Colonic mucosa (tissue), 4 donors: Measurements from ENCODE around the gene NLRP4. TPM values are rescaled to one million over a fixed set of nuclear protein-coding genes. Genes with fewer than 3 reads are reported as not detected.

ENCODE experiments used
- DNase-seq: peaks from one replicate; pipeline ENCODE4 v3.0.0-alpha.2; 2020
- H3K27ac ChIP-seq: fragments of 200-600 bp; one replicate; pipeline ENCODE4 v1.8.0; 2021
- H3K27me3 ChIP-seq: fragments of 200-600 bp; one replicate; pipeline ENCODE4 v1.8.0; 2021
- H3K36me3 ChIP-seq: fragments of 200-600 bp; one replicate; pipeline ENCODE4 v1.8.0; 2021
- H3K4me1 ChIP-seq: fragments of 200-600 bp; one replicate; pipeline ENCODE4 v1.8.0; 2021; ENCODE audit warnings: mild to moderate bottlenecking
- H3K4me3 ChIP-seq: fragments of 200-600 bp; one replicate; pipeline ENCODE4 v1.8.0; 2021
- H3K9ac ChIP-seq, 2 donors: one replicate each; pipeline ENCODE4 v1.7.0; 2013; ENCODE audit warnings: control low read depth in 2 of 2, low read depth in 2 of 2, low read length in 2 of 2
- H3K9me3 ChIP-seq: fragments of 200-600 bp; one replicate; pipeline ENCODE4 v1.8.0; 2021
- intact Hi-C: fragments of 100-400 bp; cut with DNase I; formaldehyde crosslinking; loops from one replicate; pipeline ENCODE4 v1.14.1; 2022
- total RNA-seq, 2 donors: library from RNA; stranded (reverse); fragmentation: NEBNext Ultra II Directional in 1 of 2; extraction: Animal tissue kit (Norgen Biotek cat#: 25700) in 1 of 2; gene quantifications; one replicate each; pipeline ENCODE4 v1.2.1, GENCODE V29; 2021
- TF ChIP-seq, protein P1 (sequence below): fragments of 200-600 bp; IDR thresholded peaks from one replicate; pipeline ENCODE4 v1.8.0; 2022; ENCODE audit warnings: antibody characterized with exemption, mild to moderate bottlenecking
- donor health status: healthy.
- donor health status: DM: no; HTN: no; CAD: no.
- donor health status: DM: no; HTN: no; CAD: no.

Gene NLRP4
- total RNA-seq, 2 donors from 2014 or later, result not detected

DNA sequence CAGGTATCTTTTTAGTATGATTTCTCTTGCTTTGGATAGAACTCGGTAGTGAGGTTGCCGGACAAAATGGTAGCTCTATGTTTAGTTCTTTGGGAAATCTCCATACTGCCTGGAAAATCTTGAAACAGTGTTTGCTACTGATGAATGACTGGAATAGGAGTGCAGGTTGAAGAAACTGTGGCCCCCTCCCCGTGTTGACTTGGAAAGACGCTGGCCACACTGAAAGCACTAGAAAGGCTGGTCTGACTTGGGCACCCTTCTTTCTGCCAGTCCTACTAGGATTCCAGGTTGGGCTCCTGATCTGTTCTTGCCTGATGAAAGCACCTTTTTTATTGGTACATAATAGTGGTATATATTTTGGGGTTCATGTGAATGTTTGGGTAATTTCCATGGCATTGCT is 46.3 kb downstream of the NLRP4 start:
- Histone ChIP-seq H3K27ac (no peak overlapping the region), H3K36me3 (no peaks in the 10 kb centered on the region), H3K4me3 (no peak overlapping the region), H3K9ac (no peak overlapping the region), H3K4me1 (no peaks in the 10 kb centered on the region), H3K27me3 (no peaks in the 10 kb centered on the region), H3K9me3 (no peaks in the 10 kb centered on the region)
- DNase-seq, result no peak
- intact Hi-C loops, result no loop called here
- TF ChIP-seq, protein P1, sequence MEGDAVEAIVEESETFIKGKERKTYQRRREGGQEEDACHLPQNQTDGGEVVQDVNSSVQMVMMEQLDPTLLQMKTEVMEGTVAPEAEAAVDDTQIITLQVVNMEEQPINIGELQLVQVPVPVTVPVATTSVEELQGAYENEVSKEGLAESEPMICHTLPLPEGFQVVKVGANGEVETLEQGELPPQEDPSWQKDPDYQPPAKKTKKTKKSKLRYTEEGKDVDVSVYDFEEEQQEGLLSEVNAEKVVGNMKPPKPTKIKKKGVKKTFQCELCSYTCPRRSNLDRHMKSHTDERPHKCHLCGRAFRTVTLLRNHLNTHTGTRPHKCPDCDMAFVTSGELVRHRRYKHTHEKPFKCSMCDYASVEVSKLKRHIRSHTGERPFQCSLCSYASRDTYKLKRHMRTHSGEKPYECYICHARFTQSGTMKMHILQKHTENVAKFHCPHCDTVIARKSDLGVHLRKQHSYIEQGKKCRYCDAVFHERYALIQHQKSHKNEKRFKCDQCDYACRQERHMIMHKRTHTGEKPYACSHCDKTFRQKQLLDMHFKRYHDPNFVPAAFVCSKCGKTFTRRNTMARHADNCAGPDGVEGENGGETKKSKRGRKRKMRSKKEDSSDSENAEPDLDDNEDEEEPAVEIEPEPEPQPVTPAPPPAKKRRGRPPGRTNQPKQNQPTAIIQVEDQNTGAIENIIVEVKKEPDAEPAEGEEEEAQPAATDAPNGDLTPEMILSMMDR, result no peak

DNA sequence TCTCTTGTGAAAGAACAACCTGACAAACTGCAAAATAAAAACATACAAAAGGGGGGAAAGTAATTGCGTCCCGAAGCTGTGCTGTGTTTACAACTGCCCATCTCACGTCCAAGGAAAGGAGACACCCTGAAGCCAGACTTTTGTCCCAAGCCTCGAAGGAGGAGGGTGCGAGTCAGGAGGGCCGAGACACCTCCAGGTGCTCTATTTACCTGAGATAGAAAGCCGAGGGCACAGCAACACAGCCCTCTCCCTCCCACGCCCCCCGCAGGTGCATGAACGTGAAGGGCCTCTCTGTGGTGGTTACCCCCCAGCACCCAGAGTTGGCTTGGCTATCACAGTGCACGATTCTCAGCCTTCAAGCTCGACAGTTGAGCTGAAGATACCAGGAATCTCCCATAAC is 62.6 kb downstream of the NLRP4 start:
- Histone ChIP-seq H3K4me3 (no peak overlapping the region), H3K36me3 (no peaks in the 10 kb centered on the region), H3K9me3 (no peaks in the 10 kb centered on the region), H3K27ac (no peak overlapping the region), H3K27me3 (no peaks in the 10 kb centered on the region), H3K4me1 (no peaks in the 10 kb centered on the region), H3K9ac (no peak overlapping the region)
- TF ChIP-seq, protein P1, result no peak
- intact Hi-C loops, result no loop called here
- DNase-seq, result no peak

DNA sequence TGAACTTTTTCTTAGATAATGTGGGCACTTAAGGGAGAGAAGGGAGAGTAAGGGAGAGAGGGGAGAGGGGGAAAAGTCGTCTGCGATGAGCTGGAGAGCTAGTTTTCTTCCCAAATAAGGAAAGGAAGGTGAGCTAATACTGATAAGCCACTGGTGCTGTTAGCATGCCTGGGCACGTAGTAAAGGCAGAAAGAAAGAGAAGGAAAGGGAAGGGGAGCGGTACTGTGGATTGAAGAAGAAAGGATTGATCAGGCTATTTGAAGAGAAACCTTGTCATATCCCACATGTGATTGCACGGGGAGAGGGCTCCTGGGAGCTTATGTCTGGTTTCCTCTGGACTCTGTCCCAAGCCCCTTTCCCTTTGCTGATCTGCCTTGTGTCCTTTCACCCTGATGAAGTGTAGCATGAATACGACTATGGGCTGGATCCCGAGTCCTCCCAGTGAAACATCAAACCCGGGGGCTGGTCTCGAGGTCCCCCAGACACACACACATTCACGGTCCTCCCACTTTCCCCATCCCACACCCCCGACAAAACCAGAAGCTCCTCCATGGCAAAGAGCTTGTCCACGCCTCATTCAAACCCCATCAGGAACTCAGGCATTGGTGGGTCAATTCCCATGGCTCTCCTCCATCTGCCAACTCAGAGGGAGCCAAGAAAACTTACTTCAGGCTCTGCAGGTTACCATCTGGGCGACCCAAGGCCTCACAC is 65.2 kb downstream of the NLRP4 start:
- no peaks in the 10 kb centered on the region for H3K9me3 ChIP-seq
- intact Hi-C loops, result no loop called here
- no peaks in the 10 kb centered on the region for H3K4me1 ChIP-seq
- no peak for DNase-seq
- no peak overlapping the region for H3K9ac ChIP-seq
- no peak overlapping the region for H3K27ac ChIP-seq
- no peak overlapping the region for H3K4me3 ChIP-seq
- no peaks in the 10 kb centered on the region for H3K27me3 ChIP-seq
- TF ChIP-seq, protein P1, result no peak
- H3K36me3 ChIP-seq, result no peaks in the 10 kb centered on the region

DNA sequence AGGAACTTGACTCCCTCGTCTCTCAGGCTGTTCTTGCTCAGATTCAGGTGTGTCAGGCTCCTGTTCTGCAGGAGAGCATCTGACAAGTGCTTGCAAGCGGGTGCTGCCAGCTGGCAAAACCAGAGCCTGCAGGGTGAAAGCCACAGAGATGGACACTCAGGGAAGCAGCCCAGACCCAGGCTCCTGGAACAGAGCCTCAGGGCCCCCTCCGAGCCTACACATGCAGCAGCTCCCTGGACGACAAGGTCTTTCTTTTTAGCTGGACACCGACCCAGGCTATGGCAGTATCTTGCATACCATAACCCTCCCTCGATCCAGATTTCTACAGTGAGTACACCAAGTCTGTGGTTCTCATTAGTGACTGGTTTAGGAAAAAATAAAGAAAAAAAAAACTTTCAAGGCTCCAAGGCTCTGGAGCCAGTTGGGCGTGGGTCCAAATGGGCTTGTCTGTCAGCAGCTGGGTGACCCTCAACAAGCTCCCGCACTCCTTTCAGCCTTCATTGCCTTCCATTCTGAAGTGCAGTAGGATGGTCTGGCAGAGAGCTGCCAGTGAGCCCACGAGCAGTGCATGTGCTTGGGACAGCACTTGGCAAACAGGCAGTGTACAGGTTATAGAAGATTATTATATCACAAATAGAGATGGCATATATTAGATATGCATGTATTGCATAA is 65.9 kb downstream of the NLRP4 start:
- no peaks in the 10 kb centered on the region for H3K4me1 ChIP-seq
- H3K9ac ChIP-seq, result no peak overlapping the region
- H3K27ac ChIP-seq, result no peak overlapping the region
- no peaks in the 10 kb centered on the region for H3K36me3 ChIP-seq
- TF ChIP-seq, protein P1, result no peak
- no peaks in the 10 kb centered on the region for H3K9me3 ChIP-seq
- H3K4me3 ChIP-seq, result no peak overlapping the region
- intact Hi-C loops, result no loop called here
- H3K27me3 ChIP-seq, result no peaks in the 10 kb centered on the region
- no peak for DNase-seq

DNA sequence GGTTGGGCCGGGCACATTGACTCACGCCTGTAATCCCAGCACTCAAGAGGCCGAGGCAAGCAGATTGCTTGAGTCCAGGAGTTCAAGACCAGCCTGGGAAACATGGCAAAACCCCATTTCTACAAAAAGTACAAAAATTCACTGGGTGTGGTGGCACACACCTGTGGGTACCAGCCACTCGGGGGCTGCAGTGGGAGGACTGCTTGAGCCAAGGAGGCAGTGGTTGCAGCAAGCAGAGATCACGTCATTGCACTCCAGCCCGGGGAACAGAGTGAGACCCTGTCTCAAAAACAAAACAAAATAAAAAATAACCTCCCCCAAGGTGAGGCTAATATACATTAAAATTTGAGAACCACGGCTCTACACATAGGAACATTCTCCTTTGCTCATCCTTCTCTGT is 70.9 kb downstream of the NLRP4 start:
- no peak overlapping the region for H3K4me3 ChIP-seq
- no peaks in the 10 kb centered on the region for H3K27me3 ChIP-seq
- no peaks in the 10 kb centered on the region for H3K9me3 ChIP-seq
- no peak for DNase-seq
- H3K4me1 ChIP-seq, result no peaks in the 10 kb centered on the region
- H3K36me3 ChIP-seq, result no peaks in the 10 kb centered on the region
- TF ChIP-seq, protein P1, result no peak
- H3K27ac ChIP-seq, result no peak overlapping the region
- H3K9ac ChIP-seq, result no peak overlapping the region
- intact Hi-C loops, result no loop called here
